Measurements from ENCODE around the gene SIK2.

SIK2 gene

GRCh38 chr11:111601979-111602864 lies at the start of gene SIK2:
TSS of gene SIK2 (plus strand) at chr11:111602449. CDS start at chr11:111602564, 115 bp downstream.
- DNase-seq (ENCODE audit: low read depth), result peak; percentile 94

DNA sequence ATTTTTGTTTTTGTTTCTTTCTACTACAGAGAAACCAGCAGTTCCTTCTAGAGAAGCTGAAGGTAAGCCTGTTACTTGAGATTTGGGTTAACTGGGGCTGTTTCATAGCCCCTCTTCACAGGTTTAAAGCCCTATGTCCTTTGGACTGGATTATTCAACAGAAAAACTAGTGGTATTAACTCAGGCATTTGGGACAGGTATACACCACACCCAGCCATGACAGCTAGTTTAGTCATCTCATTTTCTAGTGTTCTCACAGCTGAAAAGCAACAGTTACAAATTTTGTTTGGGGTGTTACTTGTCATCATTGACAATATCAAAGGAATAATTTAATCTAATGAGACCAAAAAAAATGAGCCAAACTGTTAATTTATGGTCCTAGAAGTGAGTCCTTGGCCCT lies 47.7 kb upstream of the SIK2 start:
- DNase-seq (ENCODE audit: low read depth), result no peak

DNA sequence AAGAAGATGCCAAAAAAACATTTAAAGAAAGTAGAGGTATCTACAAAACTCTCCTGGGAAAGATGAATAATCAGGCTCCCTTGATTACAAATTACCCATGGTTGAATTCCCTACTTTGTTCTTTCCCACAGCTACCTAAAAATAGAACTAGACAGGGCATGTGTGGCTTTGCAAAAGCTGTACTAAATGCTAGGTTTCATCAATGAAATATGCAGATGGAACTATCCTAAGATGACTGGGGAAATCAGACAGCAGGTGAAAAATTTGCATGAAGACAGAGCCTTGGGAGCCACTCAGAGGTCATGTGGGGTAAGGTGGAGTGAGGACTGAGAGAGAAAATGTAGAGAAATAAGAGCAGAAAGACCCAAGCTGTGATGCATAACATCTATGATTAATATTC lies 47.0 kb upstream of the SIK2 start:
- peak; percentile 72 for DNase-seq (ENCODE audit: low read depth)

GRCh38 chr11:111557425-111558111 lies 44.7 kb upstream of the SIK2 start:
- DNase-seq (ENCODE audit: low read depth), result peak; percentile 99

DNA sequence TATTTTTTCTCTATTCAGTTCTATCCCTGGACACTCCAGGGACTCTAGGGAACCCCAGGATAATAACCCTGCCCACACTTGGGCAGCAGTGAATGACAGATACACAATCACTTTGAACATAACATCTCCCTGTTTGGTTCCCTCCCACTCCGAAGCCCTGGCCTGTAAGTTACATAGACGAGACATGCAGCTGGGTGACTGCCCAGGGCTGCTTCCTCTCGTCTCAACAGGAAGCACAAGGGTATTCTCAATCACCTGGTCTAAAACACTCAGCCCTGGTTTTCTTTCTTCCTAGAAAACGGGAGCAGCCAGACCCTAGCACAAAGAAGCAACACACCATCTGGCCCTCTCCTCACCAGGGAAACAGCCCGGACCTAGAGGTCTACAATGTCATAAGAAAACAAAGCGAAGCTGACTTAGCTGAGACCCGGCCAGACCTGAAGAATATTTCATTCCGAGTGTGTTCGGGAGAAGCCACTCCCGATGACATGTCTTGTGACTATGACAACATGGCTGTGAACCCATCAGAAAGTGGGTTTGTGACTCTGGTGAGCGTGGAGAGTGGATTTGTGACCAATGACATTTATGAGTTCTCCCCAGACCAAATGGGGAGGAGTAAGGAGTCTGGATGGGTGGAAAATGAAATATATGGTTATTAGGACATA lies 42.3 kb upstream of the SIK2 start:
- peak; percentile 70 for DNase-seq (ENCODE audit: low read depth)

- no peak for DNase-seq (ENCODE audit: low read depth)
Observed at GRCh38 chr11:111560800-111561199, 41.4 kb upstream of the SIK2 start.

GRCh38 chr11:111561306-111561705 lies 40.9 kb upstream of the SIK2 start:
- DNase-seq (ENCODE audit: low read depth), result no peak

GRCh38 chr11:111561791-111562325 lies 40.4 kb upstream of the SIK2 start:
- peak; percentile 89 for DNase-seq (ENCODE audit: low read depth)

DNA sequence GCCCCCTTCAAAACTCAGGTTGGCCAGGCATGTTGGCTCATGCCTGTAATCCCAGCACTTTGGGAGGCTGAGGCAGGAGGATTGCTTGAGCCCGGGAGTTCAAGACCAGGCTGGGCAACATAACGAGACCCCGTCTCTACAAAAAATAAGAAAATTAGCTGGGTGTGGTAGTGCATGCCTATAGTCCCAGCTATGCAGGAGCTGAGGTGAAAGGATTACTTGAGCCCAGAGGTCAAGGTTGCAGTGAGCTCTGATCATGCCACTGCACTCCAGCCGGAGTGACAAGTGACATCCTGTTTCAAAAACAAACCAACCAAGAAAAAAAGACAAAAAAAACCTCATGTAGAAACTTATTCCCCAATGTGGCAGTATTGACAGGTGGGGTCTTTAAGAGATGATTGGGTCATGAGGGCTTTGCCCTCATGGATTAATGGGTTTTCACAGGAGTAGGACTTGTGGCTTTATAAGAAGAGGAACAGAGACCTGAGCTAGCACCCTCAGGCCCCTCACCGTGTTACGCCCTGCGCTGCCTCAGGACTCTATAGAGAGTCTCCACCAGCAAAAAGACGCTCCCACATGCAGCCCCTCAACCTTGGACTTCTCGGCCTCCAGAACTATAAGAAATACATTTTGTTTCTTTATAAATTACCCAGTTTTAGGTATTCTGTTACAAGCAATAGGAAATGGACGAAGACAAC lies 39.4 kb upstream of the SIK2 start:
- DNase-seq (ENCODE audit: low read depth), result no peak

GRCh38 chr11:111565114-111565720 lies 37.0 kb upstream of the SIK2 start:
- peak; percentile 71 for DNase-seq (ENCODE audit: low read depth)

DNA sequence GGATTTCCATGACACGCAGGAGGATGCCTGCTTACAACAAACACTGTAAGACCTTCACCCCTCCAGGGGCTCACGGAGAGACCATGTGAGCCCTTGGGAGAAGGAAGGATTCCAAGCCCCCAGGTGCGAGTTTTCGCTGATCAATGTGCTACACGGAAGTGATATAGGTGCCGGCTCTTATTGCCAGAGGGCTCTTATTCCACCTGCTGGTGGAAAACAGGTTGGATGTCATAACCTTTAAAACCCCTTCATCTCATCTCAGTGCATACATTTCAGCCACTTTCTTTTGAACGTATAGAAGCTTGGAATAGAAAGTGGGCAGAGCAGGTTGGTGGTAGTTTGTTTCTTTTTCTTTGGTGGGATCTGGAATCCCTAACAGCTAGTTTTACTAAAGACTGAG lies 35.9 kb upstream of the SIK2 start:
- DNase-seq (ENCODE audit: low read depth), result no peak

GRCh38 chr11:111569476-111569875 lies 32.8 kb upstream of the SIK2 start:
- no peak for DNase-seq (ENCODE audit: low read depth)

DNA sequence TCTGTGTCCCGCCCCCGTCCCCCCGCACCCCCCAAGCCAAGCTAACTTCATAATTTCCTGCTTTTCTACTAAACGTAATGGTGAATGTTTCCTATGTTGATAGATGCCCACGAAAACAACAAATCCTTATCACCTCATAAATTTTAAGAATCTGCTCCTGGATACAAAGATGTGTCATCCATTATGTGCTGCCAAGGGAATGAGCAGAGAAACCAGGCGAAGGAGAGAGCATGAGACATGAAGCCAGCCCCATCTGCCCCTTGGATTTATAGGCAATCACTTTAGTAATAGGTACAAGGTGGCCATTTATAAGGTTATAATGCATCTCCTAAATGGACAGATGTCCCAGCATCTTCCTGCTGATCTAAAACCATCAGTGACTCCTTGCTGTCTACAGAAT lies 31.5 kb upstream of the SIK2 start:
- DNase-seq (ENCODE audit: low read depth), result no peak

DNA sequence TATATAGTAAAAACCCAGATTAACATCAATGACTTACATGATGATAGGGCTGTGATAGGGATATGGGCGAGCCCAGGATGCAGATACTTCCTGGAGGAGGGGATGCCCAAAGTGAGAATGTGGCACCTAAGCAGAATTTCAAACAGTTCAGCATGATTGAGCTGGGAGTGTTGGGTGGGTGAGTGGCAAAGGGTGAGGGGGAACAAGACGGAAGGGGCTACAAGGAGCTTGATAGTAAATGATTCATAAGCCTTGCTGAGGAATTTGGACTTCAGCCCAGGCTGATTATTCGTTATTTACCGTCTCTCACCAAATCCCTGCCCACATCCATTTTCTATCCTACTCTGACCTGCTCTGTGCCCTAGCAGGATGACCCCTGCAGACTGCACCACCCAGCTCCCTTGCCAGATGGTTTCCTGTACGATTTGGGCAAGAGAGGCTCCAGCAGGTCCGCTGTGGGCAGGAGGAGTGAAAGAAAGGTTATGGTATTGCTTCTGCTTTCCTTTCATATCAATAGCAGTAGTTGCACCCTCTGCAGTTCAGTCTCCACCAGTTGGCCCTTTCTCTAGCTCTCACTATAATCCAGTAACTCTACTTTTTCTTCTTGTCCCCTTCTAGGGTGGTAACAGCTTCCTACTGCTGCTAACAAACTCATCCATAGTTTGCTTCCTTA lies 30.3 kb upstream of the SIK2 start:
- peak; percentile 63 for DNase-seq (ENCODE audit: low read depth)

DNA sequence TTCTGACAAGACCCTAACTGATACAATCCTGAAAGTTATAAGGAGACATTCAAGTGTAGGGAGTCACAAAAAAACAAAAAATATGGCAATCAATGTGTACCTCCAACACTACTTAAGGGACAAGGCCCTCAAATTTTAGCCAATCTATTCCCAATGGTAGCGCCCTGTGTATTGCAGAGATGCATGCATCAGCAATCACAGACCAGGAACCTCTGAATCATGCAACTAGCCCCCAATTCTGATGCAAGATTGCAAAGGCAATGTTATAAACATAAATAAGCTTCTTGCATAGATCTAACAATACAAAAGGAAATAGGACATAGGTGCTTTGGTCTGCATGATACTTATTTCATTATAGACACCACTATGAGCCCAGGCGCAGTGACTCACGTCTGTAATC lies 29.7 kb upstream of the SIK2 start:
- no peak for DNase-seq (ENCODE audit: low read depth)

- DNase-seq (ENCODE audit: low read depth), result no peak
Observed at GRCh38 chr11:111573821-111574249, 28.4 kb upstream of the SIK2 start.

DNA sequence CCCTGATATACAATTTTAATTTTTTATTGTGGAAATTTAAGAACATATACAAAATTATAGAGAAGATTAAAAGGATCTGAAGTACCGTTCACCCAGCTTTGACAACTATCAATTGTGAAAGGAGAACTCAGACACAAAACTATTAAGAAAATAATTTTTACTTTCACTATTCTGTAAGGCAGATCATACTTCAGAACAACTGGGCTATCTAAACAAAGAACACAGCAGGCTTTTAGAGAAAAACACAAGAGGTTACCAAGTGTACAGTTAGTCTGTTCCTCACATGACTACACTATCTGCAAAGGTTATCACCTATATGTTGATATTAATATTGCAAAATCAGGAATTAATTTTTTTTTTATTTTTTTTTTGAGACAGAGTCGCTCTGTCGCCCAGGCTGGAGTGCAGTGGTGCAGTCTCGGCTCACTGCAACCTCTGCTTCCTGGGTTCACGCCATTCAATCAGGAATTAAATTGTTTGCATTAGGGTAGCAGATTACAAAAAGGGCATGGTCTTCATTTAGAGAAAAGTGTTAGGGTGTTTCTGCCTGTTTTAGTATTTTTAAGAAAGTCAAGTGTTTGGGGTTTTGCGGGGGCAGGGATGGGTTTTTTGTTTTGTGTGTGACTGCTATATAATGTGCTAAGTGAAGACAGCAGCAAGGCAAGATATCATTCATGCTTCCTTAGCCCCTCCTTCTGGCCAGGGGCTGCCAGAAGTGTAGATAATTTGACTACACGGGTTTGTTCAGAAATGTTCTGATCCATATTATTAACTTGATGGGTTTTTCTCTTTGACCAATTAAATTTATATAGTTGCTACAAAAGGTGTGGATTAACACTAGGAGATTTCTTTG lies 27.6 kb upstream of the SIK2 start:
- DNase-seq (ENCODE audit: low read depth), result no peak

- DNase-seq (ENCODE audit: low read depth), result no peak
Observed at GRCh38 chr11:111575740-111576139, 26.5 kb upstream of the SIK2 start.

DNA sequence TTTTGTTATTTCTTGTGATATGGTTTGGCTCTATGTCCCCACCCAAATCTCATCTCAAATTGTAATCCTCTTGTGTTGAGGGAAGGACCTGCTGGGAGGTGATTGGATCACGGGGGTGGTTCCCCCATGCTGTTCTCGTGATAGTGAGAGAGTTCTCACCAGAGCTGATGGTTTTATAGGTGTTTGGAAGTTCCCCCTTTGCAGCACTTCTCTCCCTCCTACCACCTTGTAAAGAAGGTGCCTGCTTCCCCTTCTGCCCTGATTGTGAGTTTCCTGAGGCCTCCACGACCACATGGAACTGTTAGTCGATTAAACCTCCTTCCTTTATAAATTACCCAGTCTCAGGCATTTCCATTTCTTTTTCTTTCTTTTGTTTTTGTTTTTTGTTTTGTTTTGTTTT lies 24.4 kb upstream of the SIK2 start:
- no peak for DNase-seq (ENCODE audit: low read depth)

DNA sequence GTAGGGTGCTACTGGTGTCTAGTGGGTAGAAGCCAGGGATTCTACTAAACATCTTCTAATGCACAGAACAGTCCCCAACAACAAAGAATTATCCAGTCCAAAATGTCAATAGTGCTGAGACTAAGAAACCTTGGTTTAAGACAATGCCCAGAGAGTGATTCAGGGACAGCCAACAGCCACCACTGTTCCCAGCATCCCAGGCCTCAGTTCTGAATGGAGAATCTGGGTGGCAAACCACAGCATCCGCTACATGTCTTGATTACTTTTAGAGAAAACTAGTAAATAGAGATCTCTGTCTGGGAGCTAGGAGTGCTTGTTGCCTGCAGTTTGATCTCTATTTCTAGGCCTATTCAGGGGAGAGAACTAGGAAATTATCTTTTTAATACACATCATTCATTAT lies 20.9 kb upstream of the SIK2 start:
- DNase-seq (ENCODE audit: low read depth), result no peak

Data from iris pigment epithelial cell (primary cell).